GM21619 (cell line): ENCODE measurements around the gene MYLK3.

Experiments
- ATAC-seq: cut with Tn5 transposase; IDR thresholded peaks from one replicate; pipeline ENCODE4 v1.9.1; 2021; ENCODE audit not compliant: unreplicated experiment

MYLK3 gene

DNA sequence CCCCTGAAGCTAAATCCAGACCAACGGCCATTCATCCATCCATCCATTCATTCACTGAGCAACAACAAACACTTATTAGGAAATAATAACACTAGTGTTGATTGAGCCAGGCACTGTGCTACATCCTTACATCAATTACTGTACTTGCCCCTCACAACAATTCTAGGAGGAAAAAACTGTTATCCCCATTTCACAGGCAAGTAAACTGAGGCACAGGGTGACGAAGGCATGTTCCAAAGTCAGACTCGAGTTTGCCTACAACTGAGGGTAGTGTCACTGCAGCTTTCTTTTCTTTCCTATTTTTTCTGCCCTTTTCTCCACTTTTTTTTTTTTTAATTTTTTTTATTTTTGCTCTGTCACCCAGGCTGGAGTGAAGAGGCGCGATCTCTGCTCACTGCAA, 11.2 kb upstream of the MYLK3 start:
- ATAC-seq = no peak

GRCh38 chr16:46757339-46758050, 9.4 kb upstream of the MYLK3 start:
- ATAC-seq = no peak

DNA sequence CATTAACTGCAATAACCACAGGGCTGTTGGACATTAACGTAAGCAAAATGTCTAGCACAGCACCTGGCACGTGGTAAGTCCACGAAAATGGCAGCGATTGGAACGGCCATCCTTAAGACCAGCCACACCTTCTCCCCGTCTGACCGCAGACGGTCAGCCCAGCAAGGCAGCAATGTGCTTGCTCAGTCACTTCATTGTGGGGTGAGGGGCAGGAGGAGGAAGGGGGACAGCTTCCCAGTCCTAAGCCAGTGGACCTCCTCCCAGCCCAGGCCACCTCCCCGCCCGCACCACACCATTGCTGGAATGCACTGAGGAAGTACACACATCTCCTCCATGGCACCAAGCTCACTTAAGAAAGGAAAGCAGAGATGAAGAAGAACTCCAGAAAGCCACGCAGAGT, 8.6 kb upstream of the MYLK3 start:
- no peak for ATAC-seq

GRCh38 chr16:46753015-46753414, 4.9 kb upstream of the MYLK3 start:
- no peak for ATAC-seq

DNA sequence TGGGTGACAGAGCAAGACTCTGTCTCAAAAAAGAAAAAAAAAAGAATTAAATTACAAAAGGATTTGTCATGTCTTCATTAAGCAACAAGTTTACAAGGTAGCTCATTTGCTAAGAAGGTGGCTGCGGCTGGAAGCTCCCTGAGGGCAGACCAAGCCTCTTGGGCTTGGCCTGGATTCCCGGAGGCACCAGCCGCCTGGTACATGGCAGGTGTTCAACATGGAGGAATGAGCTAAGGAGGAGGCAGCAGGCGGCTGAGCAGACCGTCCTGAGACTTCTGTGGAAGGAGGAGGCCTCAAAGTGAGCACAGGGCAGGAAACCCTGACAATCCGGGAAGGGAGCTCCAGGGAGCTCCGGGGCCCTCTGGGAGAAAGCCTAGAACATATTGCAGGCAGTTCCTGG, 3.2 kb upstream of the MYLK3 start:
- ATAC-seq = no peak

- peak; percentile 89 for ATAC-seq
These were observed 896 bp upstream of the MYLK3 start for GRCh38 chr16:46748775-46749705.

GRCh38 chr16:46746821-46747776, 1.0 kb downstream of the MYLK3 start:
- no peak for ATAC-seq

DNA sequence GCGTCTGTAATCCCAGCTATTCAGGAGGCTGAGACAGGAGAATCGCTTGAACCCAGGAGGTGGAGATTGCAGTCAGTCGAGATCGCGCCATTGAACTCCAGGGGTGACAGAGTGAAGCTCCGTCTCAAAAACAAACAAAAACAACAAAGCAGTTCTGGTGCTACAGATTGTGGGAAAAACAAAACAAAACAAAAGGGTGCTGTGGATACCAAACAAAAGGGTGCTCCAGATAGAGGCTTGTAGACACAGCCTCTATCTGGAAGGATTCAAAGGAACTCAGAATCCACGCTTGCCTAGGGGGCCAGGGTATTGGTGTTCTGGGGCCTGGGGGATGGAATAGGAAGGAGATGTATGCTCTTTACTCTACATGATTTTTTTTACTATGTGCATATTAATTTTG, 2.5 kb downstream of the MYLK3 start:
- ATAC-seq = no peak

GRCh38 chr16:46743232-46743719, 4.9 kb downstream of the MYLK3 start:
- ATAC-seq = peak; percentile 72

DNA sequence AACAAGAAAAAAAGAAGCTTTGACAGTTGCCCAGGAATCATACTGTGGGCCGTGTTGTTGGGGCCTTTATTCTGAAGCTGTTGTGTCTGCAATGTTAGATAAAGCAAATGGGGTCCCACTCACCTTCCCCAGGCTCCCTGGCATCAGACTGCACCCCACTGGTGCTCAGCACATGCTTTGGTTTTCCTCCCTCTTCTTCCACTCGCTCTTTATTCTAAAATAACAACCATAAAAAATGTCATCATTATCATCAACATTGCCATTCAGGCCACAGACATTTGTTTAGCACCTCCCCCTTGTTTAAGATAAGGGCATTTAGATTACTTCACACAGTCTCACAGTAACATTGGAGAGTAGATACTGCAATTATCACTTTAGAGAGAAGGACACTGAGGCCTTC, 8.2 kb downstream of the MYLK3 start:
- ATAC-seq = no peak

DNA sequence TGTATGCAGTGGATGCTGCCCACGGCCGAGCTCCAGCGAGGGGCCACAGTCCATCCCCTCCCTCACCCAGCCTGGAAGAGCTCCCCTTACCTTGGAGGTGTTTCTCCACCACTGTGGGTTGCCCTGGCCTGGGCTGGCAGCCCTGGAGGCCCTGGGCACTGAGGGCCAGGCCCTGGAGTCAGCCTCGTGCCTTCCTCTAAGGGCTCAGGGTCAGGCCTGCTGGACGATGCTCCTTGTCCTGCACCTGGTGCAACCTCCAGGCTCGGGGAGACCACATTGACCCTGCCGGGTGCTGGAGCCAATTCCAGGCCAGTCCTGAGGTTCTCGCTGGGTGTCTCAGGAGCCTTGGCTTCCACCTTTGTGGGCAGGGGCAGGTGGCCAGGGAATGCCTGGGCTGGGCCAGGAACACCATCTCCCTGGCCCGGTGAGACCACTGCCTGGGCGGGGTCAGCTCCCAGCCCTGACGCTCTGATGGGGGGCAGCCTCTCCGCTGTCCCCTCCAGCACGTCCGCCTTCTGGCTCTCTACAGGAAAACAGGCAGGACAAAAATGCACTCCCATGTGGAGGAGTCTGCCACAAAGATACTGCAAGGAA, 10.4 kb downstream of the MYLK3 start:
- ATAC-seq = no peak

DNA sequence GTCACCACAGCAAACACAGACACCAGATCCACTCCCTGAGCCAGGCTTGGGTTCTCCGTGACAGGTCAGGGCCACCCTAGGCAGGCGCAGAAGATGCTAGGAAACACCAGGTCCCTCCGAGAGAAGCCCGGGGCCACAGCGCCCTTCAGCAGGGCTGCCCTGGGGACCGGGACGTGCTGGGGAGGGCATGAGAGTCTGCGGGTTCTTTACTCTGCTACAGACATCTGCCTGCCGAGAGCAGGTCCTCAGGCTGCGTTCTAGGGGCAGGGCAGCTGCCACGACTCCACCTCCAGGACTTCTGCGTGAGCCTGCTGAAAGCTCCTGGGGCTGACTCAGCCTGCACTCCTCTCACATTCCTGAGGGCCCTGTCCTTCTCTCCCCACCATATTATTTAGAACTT, 11.4 kb downstream of the MYLK3 start:
- ATAC-seq = no peak

DNA sequence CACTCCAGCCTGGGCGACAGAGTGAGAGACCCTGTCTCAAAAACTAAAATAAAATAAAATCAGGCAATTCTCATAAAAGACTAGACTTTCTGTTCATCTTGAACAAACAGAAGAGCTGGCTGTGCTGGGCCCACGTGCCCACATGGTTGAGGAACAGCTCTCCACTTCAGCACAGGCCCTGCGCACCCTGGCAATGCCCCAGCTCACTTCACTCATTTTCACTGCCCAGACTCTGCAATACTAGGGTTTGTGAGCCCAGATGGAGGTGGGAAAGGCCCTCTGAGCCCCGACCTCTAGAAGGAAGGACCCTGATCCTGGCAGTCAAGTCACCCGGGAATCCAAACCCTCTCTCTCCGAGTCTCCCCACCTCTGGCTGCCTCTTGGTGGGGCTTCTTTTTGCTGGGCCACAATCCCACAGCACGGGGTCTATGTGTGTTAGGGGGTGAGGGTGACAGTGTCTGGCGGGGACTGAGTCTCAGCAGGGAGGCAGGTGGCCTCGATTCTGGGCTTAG, 14.8 kb downstream of the MYLK3 start:
- ATAC-seq = no peak

DNA sequence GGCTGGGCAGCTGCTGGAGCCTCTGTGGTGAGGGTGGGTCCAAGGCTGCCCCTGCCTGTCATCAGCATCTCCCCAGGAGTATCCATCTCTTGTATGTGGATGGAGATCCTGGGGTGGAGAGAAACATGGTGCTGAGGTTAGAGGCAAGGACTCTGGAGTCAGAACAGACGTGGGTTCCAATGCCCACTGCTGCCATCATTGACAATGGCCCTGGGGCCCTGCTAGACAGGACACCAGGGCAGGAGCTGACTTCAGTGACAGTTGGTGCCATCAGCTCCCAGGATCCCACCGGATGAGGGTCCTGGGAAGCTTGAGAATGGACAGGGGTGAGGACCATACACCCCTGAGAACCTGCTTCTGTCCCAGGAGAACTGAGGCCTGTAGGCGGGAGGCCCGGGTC, 15.6 kb downstream of the MYLK3 start:
- ATAC-seq = no peak

- no peak for ATAC-seq
These were observed 16.2 kb downstream of the MYLK3 start for GRCh38 chr16:46731691-46732555.

GRCh38 chr16:46730801-46731690, 17.1 kb downstream of the MYLK3 start:
- no peak for ATAC-seq

DNA sequence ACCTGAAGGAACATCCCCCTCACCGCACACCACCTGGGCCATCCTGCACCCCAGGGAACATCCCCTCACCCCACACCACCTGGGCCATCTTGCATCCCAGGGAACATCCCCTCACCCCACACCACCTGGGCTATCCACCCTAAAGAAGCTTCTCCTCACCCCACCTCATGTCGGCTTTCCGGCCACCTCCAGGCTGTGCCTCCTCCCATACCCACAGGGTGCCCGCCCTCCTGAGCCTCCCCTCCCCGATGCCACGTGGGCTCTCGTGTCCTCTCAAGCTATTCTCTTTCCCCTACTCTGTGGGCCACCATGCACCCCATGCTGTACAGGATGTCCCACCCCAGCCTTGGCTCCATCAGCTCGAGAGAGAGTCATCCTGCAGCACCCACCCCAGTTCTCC, 18.0 kb downstream of the MYLK3 start:
- no peak for ATAC-seq

DNA sequence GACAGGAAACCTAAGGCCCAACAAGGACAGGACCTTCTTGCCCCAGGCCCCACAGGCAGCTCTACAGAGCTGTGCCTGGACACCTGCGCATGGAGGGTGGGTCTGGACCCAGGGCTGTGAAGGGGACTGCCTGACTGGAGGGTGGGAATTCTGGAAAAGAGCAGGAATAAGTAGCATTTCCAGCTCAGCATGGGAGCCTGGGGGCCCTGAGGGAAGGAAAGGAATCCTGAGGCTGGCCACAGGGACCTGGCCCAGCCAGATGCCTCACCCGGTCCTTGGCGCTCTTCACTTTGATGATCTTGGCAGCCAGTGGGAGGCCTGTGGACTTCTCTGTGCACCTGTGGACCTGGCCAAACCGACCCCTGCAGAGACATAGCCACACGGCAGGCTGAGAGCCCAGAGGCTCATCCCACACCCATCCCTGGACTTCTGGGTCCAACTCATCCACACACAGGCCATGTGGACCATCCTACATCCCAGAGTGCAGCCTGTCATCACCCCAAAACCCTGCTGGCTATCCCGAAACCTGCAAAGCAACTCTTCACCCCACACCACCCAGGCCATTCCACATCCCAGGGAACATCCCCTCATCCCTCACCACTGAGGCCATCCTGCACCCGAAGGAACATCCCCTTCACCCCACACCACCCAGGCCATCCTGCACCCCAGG, 18.7 kb downstream of the MYLK3 start:
- ATAC-seq = no peak
